ENCODE data around the gene SMYD3. TPM values are rescaled to one million over a fixed set of nuclear protein-coding genes. Genes with fewer than 3 reads are reported as not detected.

SMYD3 gene
- total RNA-seq, 1 donor from 2014 or later: 0.32 TPM

- TF ChIP-seq, protein P1, sequence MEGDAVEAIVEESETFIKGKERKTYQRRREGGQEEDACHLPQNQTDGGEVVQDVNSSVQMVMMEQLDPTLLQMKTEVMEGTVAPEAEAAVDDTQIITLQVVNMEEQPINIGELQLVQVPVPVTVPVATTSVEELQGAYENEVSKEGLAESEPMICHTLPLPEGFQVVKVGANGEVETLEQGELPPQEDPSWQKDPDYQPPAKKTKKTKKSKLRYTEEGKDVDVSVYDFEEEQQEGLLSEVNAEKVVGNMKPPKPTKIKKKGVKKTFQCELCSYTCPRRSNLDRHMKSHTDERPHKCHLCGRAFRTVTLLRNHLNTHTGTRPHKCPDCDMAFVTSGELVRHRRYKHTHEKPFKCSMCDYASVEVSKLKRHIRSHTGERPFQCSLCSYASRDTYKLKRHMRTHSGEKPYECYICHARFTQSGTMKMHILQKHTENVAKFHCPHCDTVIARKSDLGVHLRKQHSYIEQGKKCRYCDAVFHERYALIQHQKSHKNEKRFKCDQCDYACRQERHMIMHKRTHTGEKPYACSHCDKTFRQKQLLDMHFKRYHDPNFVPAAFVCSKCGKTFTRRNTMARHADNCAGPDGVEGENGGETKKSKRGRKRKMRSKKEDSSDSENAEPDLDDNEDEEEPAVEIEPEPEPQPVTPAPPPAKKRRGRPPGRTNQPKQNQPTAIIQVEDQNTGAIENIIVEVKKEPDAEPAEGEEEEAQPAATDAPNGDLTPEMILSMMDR (IDR thresholded peaks at IDR 0.05): peak in 2 of 3 experiments; percentile 25 to 49
- DNase-seq (ENCODE audit: low spot score in 2 of 2): no peak
- no peaks in the 10 kb centered on the region for H3K36me3 ChIP-seq
- H3K4me1 ChIP-seq: no peaks in the 10 kb centered on the region
- no peaks in the 10 kb centered on the region for H3K27me3 ChIP-seq
- H3K4me3 ChIP-seq: no peak overlapping the region
- H3K27ac ChIP-seq: no peak overlapping the region
- intact Hi-C loops (cut with DNase I): no loop called here
- H3K9me3 ChIP-seq: no peaks in the 10 kb centered on the region
Observed at GRCh38 chr1:246450611-246451251, 56.3 kb downstream of the SMYD3 start.

- Histone ChIP-seq H3K36me3 (no peaks in the 10 kb centered on the region), H3K4me3 (no peak overlapping the region), H3K27ac (no peak overlapping the region), H3K27me3 (no peaks in the 10 kb centered on the region), H3K4me1 (no peaks in the 10 kb centered on the region), H3K9me3 (no peaks in the 10 kb centered on the region)
- DNase-seq (ENCODE audit: low spot score in 2 of 2): no peak
- intact Hi-C loops (cut with DNase I): no loop called here
- TF ChIP-seq, protein P1 (IDR thresholded peaks at IDR 0.05): no peak
Observed at GRCh38 chr1:246448373-246448772, 58.7 kb downstream of the SMYD3 start.

- no peak overlapping the region for H3K4me3 ChIP-seq
- H3K36me3 ChIP-seq: no peaks in the 10 kb centered on the region
- H3K27ac ChIP-seq: no peak overlapping the region
- TF ChIP-seq, protein P1 (IDR thresholded peaks at IDR 0.05): no peak
- no peaks in the 10 kb centered on the region for H3K4me1 ChIP-seq
- H3K9me3 ChIP-seq: no peaks in the 10 kb centered on the region
- DNase-seq (ENCODE audit: low spot score in 2 of 2): no peak
- intact Hi-C loops (cut with DNase I): no loop called here
- no peaks in the 10 kb centered on the region for H3K27me3 ChIP-seq
Observed at GRCh38 chr1:246447501-246447900, 59.6 kb downstream of the SMYD3 start.

GRCh38 chr1:246445503-246445902 is 61.6 kb downstream of the SMYD3 start:
- Histone ChIP-seq H3K4me3 (no peak overlapping the region), H3K4me1 (no peaks in the 10 kb centered on the region), H3K27me3 (no peaks in the 10 kb centered on the region), H3K9me3 (no peaks in the 10 kb centered on the region), H3K36me3 (no peaks in the 10 kb centered on the region), H3K27ac (no peak overlapping the region)
- DNase-seq (ENCODE audit: low spot score in 2 of 2): no peak
- TF ChIP-seq, protein P1 (IDR thresholded peaks at IDR 0.05): no peak
- intact Hi-C loops (cut with DNase I): no loop called here

- TF ChIP-seq, protein P1 (IDR thresholded peaks at IDR 0.05): no peak
- H3K27me3 ChIP-seq: no peaks in the 10 kb centered on the region
- intact Hi-C loops (cut with DNase I): no loop called here
Observed at GRCh38 chr1:246444617-246445016, 62.5 kb downstream of the SMYD3 start.

GRCh38 chr1:246437961-246438360 is 69.1 kb downstream of the SMYD3 start:
- H3K27me3 ChIP-seq: no peaks in the 10 kb centered on the region
- no peak for DNase-seq (ENCODE audit: low spot score in 2 of 2)
- intact Hi-C loops (cut with DNase I): no loop called here
- H3K9me3 ChIP-seq: no peaks in the 10 kb centered on the region
- no peaks in the 10 kb centered on the region for H3K36me3 ChIP-seq
- TF ChIP-seq, protein P1 (IDR thresholded peaks at IDR 0.05): no peak
- no peak overlapping the region for H3K27ac ChIP-seq
- H3K4me1 ChIP-seq: no peaks in the 10 kb centered on the region
- no peak overlapping the region for H3K4me3 ChIP-seq

More at GRCh38 chr1:246444617-246445016, 62.5 kb downstream of the SMYD3 start:
- no peak for DNase-seq (ENCODE audit: low spot score in 2 of 2)
- Histone ChIP-seq H3K36me3 (no peaks in the 10 kb centered on the region), H3K4me3 (no peak overlapping the region), H3K27ac (no peak overlapping the region), H3K9me3 (no peaks in the 10 kb centered on the region), H3K4me1 (no peaks in the 10 kb centered on the region)
